Kidney (tissue), 14 donors: ENCODE results near the gene KRTAP5-2. TPM values are rescaled to one million over a fixed set of nuclear protein-coding genes. Genes with fewer than 3 reads are reported as not detected.

Experiments
- DNase-seq, 5 donors: peaks; one replicate each; pipeline ENCODE4 v3.0.0-alpha.2; 2013 to 2020
- FAIRE-seq: peaks from 2 replicates; lab custom pipeline; 2012; peaks lifted over from hg19 to GRCh38; lab: Jason Lieb, UNC
- H3K27ac ChIP-seq, 2 donors: one replicate each; pipeline ENCODE4 v1.7.0; 2013; ENCODE audit warnings: low read depth in 2 of 2, low read length in 2 of 2, inconsistent platforms in 1 of 2
- H3K27me3 ChIP-seq: one replicate; pipeline ENCODE4 v1.7.1; 2013; ENCODE audit warnings: low read length, inconsistent platforms; ENCODE audit not compliant: control insufficient read depth, insufficient read depth
- H3K36me3 ChIP-seq, 3 donors: one replicate each; pipeline versions ENCODE4 v1.7.0 to v1.7.1; 2013; ENCODE audit warnings: low read length in 3 of 3, control low read depth in 1 of 3, inconsistent platforms in 1 of 3; ENCODE audit not compliant: insufficient read depth in 3 of 3, control insufficient read depth in 2 of 3
- H3K4me1 ChIP-seq, 3 donors: one replicate each; pipeline versions ENCODE4 v1.7.0 to v1.7.1; 2013; ENCODE audit warnings: low read length in 3 of 3, inconsistent platforms in 1 of 3, low read depth in 1 of 3; ENCODE audit not compliant: control insufficient read depth in 2 of 3, insufficient read depth in 2 of 3
- H3K4me3 ChIP-seq, 3 donors: one replicate each; pipeline versions ENCODE4 v1.7.0 to v1.8.1; 2013; ENCODE audit warnings: low read length in 3 of 3, control low read depth in 1 of 3, inconsistent platforms in 1 of 3
- H3K9ac ChIP-seq, 3 donors: one replicate each; pipeline versions ENCODE4 v1.7.0 to v1.7.1; 2013; ENCODE audit warnings: low read length in 3 of 3, control low read depth in 1 of 3, inconsistent platforms in 1 of 3
- H3K9me3 ChIP-seq, 3 donors: one replicate each; pipeline versions ENCODE4 v1.7.0 to v1.7.1; 2013; ENCODE audit warnings: low read length in 3 of 3, control low read depth in 1 of 3, inconsistent platforms in 1 of 3; ENCODE audit not compliant: control insufficient read depth in 2 of 3, insufficient read depth in 1 of 3
- CTCF ChIP-seq: IDR thresholded peaks from 3 replicates; pipeline ENCODE4 v1.5.1; 2012; ENCODE audit warnings: mild to moderate bottlenecking, moderate library complexity, borderline replicate concordance; ENCODE audit not compliant: insufficient read depth; ENCODE audit errors: extremely low read depth
- intact Hi-C: fragments of 100-400 bp; cut with DNase I; formaldehyde crosslinking; loops from one replicate; pipeline ENCODE4 v1.11.1; 2022
- polyA plus RNA-seq: library from polyadenylated mRNA; stranded (reverse); fragments of 350-450 nt; fragmentation: Illumina TruSeq; extraction: RNeasy Lipid Tissue Mini Kit (QIAGEN cat#74804); gene quantifications from one replicate; pipeline ENCODE4 v1.2.3, GENCODE V29; 2014; ENCODE audit warnings: low read depth, low replicate concordance; ENCODE audit not compliant: insufficient read depth
- total RNA-seq: library from RNA; stranded (reverse); fragmentation: NEBNext Ultra II Directional; extraction: Animal tissue kit (Norgen Biotek cat#: 25700); gene quantifications from one replicate; pipeline ENCODE4 v1.2.1, GENCODE V29; 2021
- donor health status: control.
- donor health status: control.
- donor health status: control.
- donor health status: control.
- donor health status: control.
- donor health status: DM: yes; HTN: yes; CAD: no.
- donor health status: Normal renal cell carcinoma (clear cell type).

KRTAP5-2 gene
- total and polyA plus RNA-seq, 2 donors from 2014 or later, result not detected

GRCh38 chr11:1565904-1566247 is 32.2 kb downstream of the KRTAP5-2 start:
- no peaks in the 10 kb centered on the region for H3K9me3 ChIP-seq
- intact Hi-C loops, result no loop called here
- peaks cover 0 to 6% (median 0%) of the 10 kb centered on the region in 3 donors for H3K4me1 ChIP-seq
- no peak overlapping the region for H3K9ac ChIP-seq
- no peaks in the 10 kb centered on the region for H3K36me3 ChIP-seq
- H3K27ac ChIP-seq, result no peak overlapping the region
- no peaks in the 10 kb centered on the region for H3K27me3 ChIP-seq
- DNase-seq (no peak), FAIRE-seq (no peak)
- no peak for TF ChIP-seq CTCF
- no peak overlapping the region for H3K4me3 ChIP-seq

- FAIRE-seq (no peak), DNase-seq (peak in 1 of 5 donors; percentile 59)
- intact Hi-C loops, result no loop called here
- Histone ChIP-seq H3K4me3 (no peak overlapping the region), H3K27me3 (no peaks in the 10 kb centered on the region), H3K4me1 (peaks cover 0 to 6% (median 0%) of the 10 kb centered on the region in 3 donors), H3K9me3 (no peaks in the 10 kb centered on the region), H3K36me3 (no peaks in the 10 kb centered on the region), H3K9ac (no peak overlapping the region), H3K27ac (no peak overlapping the region)
- no peak for TF ChIP-seq CTCF
Observed at GRCh38 chr11:1565173-1565903, 32.8 kb downstream of the KRTAP5-2 start.

- TF ChIP-seq CTCF, result no peak
- H3K27ac ChIP-seq, result no peak overlapping the region
- H3K4me1 ChIP-seq, result peaks cover 0 to 9% (median 0%) of the 10 kb centered on the region in 3 donors
- H3K4me3 ChIP-seq, result no peak overlapping the region
- intact Hi-C loops, result no loop called here
- no peaks in the 10 kb centered on the region for H3K27me3 ChIP-seq
- FAIRE-seq (no peak), DNase-seq (peak; percentile 81 to 94 (median 92))
- H3K9me3 ChIP-seq, result no peaks in the 10 kb centered on the region
- H3K36me3 ChIP-seq, result no peaks in the 10 kb centered on the region
- no peak overlapping the region for H3K9ac ChIP-seq
Observed at GRCh38 chr11:1564535-1565172, 33.4 kb downstream of the KRTAP5-2 start.
